ENCODE measurements around the gene DAPK3.
"Not testable (repeated sequence)": the region's sequence is repeated elsewhere in the genome, so short reads cannot be mapped to it uniquely, and the experiment has no call there.

Gene DAPK3

GRCh38 chr19:3954107-3954506 is 16.8 kb downstream of the DAPK3 start:
- no peak for DNase-seq (ENCODE audit: low read depth)

GRCh38 chr19:3952755-3953276 is 18.1 kb downstream of the DAPK3 start:
- DNase-seq (ENCODE audit: low read depth): not testable (repeated sequence)

GRCh38 chr19:3950871-3951861 is 19.7 kb downstream of the DAPK3 start:
- no peak for DNase-seq (ENCODE audit: low read depth)

- no peak for DNase-seq (ENCODE audit: low read depth)
These were observed 20.7 kb downstream of the DAPK3 start for GRCh38 chr19:3949997-3950859.

GRCh38 chr19:3949294-3949693 is 21.6 kb downstream of the DAPK3 start:
- DNase-seq (ENCODE audit: low read depth): no peak

- not testable (repeated sequence) for DNase-seq (ENCODE audit: low read depth)
These were observed 23.5 kb downstream of the DAPK3 start for GRCh38 chr19:3947316-3947933.

GRCh38 chr19:3945838-3946237 is 25.1 kb downstream of the DAPK3 start:
- DNase-seq (ENCODE audit: low read depth): no peak

- DNase-seq (ENCODE audit: low read depth): no peak
These were observed 26.7 kb downstream of the DAPK3 start for GRCh38 chr19:3944018-3944721.

GRCh38 chr19:3942790-3943409 is 28.0 kb downstream of the DAPK3 start:
- no peak for DNase-seq (ENCODE audit: low read depth)

- not testable (repeated sequence) for DNase-seq (ENCODE audit: low read depth)
These were observed 32.5 kb downstream of the DAPK3 start for GRCh38 chr19:3938300-3938950.

GRCh38 chr19:3936506-3937442 is 34.1 kb downstream of the DAPK3 start:
- no peak for DNase-seq (ENCODE audit: low read depth)

GRCh38 chr19:3932931-3933810 is 37.7 kb downstream of the DAPK3 start, which contains the start of gene NMRK2:
Gene NMRK2 (plus strand): TSS chr19:3933069. CDS start chr19:3933672, 603 bp downstream.
- no peak for DNase-seq (ENCODE audit: low read depth)

GRCh38 chr19:3931041-3931440 is 39.9 kb downstream of the DAPK3 start:
- no peak for DNase-seq (ENCODE audit: low read depth)

- no peak for DNase-seq (ENCODE audit: low read depth)
These were observed 47.0 kb downstream of the DAPK3 start for GRCh38 chr19:3923912-3924311.

GRCh38 chr19:3923096-3923758 is 47.7 kb downstream of the DAPK3 start:
- DNase-seq (ENCODE audit: low read depth): no peak

- no peak for DNase-seq (ENCODE audit: low read depth)
These were observed 51.1 kb downstream of the DAPK3 start for GRCh38 chr19:3919793-3920192.

- no peak for DNase-seq (ENCODE audit: low read depth)
These were observed 54.9 kb downstream of the DAPK3 start for GRCh38 chr19:3916033-3916432.

GRCh38 chr19:3914199-3914598 is 56.7 kb downstream of the DAPK3 start:
- no peak for DNase-seq (ENCODE audit: low read depth)

Data from T-helper 22 cell (primary cell).